Body of pancreas (tissue), 4 donors: Measurements from ENCODE around the gene SORCS2. TPM values are rescaled to one million over a fixed set of nuclear protein-coding genes. Genes with fewer than 3 reads are reported as not detected.

Source experiments
- ATAC-seq: fragments of 150-250 bp; one replicate; pipeline ENCODE4 v1.9.1; 2016
- DNase-seq, 4 donors: peaks; one replicate each; pipeline ENCODE4 v3.0.0-alpha.2; 2019
- H3K27ac ChIP-seq, 4 donors: fragments of 200-600 bp; sonication (generic); 1 replicate in 3 of 4; 2 replicates in 1 of 4; pipeline versions ENCODE4 v1.5.1 to v1.6.1; 2016 to 2019; ENCODE audit warnings: mild to moderate bottlenecking in 1 of 4, mixed read lengths in 1 of 4, moderate library complexity in 1 of 4
- H3K27me3 ChIP-seq, 2 donors: fragments of 200-600 bp; sonication (generic); one replicate each; pipeline ENCODE4 v1.6.0; 2016; ENCODE audit warnings: mild to moderate bottlenecking in 1 of 2
- H3K36me3 ChIP-seq, 2 donors: fragments of 200-600 bp; sonication (generic); replicated peaks in 1 of 2; 2 replicates each; pipeline ENCODE4 v1.5.1; 2016; ENCODE audit warnings: low read depth in 2 of 2; ENCODE audit not compliant: insufficient read depth in 1 of 2
- H3K4me1 ChIP-seq: fragments of 200-600 bp; sonication (generic); one replicate; pipeline ENCODE4 v1.6.0; 2016
- H3K4me3 ChIP-seq, 2 donors: fragments of 200-600 bp; sonication (generic); 1 replicate in 1 of 2; 2 replicates in 1 of 2; pipeline ENCODE4 v1.5.1; 2016 to 2019
- H3K9me3 ChIP-seq, 3 donors: fragments of 200-600 bp; sonication (generic); 1 replicate in 2 of 3; 2 replicates in 1 of 3; pipeline ENCODE4 v1.5.1; 2016
- POLR2A ChIP-seq, 3 donors: fragments of 450-650 bp; IDR thresholded peaks; one replicate each; pipeline ENCODE4 v1.6.1; 2016; ENCODE audit warnings: antibody characterized with exemption in 3 of 3, mild to moderate bottlenecking in 2 of 3
- WGBS, 2 donors: methylation state at CpG; one replicate each; pipeline ENCODE4 v1.1.5; 2017; 5-methylcytosine and 5-hydroxymethylcytosine counted together
- intact Hi-C: fragments of 100-400 bp; cut with DNase I; formaldehyde crosslinking; loops from one replicate; pipeline ENCODE4 v1.15.1; 2023
- total RNA-seq, 2 donors: library from RNA; depleted of rRNA; stranded (reverse); fragments of >200 nt; gene quantifications; one replicate each; pipeline ENCODE4 v1.1.0, GENCODE V29; 2016
- TF ChIP-seq, protein P1 (sequence below), 7 experiments: fragments of 450-650 bp in 4 of 7; fragments of 200-600 bp in 3 of 7; sonication (generic) in 3 of 7; IDR thresholded peaks; one replicate each; pipeline ENCODE4 v1.5.1; 2016 to 2019; ENCODE audit warnings: antibody characterized with exemption in 7 of 7

SORCS2 gene
- total RNA-seq, 2 donors from 2014 or later: 0.26 to 0.33 TPM

DNA sequence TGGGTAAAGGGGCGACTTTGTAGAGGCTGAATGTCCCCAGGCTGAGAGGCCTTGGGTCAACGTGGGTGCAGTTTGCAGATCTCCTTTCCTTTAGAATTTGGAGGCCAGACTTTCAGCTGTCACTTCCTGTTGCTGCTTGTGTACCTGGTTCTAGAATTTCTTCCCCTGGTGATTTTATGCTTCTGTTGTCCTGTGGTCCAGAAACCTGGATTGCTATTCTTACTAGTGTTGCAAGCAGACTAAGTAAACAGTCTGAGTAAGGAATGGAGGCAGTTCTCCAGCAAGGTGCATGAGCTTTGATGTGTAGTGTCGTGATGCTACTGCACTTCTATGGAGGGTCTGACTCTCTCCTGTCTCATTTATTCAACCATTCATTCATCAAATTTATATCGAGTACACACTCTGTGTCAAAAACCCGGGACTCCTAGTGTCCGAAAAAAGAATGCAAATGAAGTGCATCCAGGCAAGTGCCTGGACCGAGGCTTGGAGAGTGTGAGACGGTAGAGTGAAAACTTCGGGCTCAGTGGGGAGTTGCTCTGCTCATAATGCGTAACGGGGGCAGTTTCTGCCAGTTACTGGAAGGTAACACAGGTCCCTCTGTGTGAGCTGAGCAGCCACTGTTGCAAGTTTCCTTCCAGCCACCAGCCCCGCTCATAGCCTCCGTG lies 83.3 kb downstream of the SORCS2 start:
- H3K27ac ChIP-seq: no peak overlapping the region
- intact Hi-C loops: no loop called here
- H3K36me3 ChIP-seq: no peaks in the 10 kb centered on the region
- ATAC-seq (no peak), DNase-seq (no peak)
- H3K4me3 ChIP-seq: no peak overlapping the region
- no peak for TF ChIP-seq POLR2A (IDR thresholded peaks at IDR 0.05)
- TF ChIP-seq, protein P1, sequence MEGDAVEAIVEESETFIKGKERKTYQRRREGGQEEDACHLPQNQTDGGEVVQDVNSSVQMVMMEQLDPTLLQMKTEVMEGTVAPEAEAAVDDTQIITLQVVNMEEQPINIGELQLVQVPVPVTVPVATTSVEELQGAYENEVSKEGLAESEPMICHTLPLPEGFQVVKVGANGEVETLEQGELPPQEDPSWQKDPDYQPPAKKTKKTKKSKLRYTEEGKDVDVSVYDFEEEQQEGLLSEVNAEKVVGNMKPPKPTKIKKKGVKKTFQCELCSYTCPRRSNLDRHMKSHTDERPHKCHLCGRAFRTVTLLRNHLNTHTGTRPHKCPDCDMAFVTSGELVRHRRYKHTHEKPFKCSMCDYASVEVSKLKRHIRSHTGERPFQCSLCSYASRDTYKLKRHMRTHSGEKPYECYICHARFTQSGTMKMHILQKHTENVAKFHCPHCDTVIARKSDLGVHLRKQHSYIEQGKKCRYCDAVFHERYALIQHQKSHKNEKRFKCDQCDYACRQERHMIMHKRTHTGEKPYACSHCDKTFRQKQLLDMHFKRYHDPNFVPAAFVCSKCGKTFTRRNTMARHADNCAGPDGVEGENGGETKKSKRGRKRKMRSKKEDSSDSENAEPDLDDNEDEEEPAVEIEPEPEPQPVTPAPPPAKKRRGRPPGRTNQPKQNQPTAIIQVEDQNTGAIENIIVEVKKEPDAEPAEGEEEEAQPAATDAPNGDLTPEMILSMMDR (IDR thresholded peaks at IDR 0.05): no peak
- no peaks in the 10 kb centered on the region for H3K4me1 ChIP-seq
- H3K9me3 ChIP-seq: no peaks in the 10 kb centered on the region
- WGBS, 2 donors: 61 to 76% methylated on average over 11 to 13 of the region's 13 CpGs
- H3K27me3 ChIP-seq: no peaks in the 10 kb centered on the region

DNA sequence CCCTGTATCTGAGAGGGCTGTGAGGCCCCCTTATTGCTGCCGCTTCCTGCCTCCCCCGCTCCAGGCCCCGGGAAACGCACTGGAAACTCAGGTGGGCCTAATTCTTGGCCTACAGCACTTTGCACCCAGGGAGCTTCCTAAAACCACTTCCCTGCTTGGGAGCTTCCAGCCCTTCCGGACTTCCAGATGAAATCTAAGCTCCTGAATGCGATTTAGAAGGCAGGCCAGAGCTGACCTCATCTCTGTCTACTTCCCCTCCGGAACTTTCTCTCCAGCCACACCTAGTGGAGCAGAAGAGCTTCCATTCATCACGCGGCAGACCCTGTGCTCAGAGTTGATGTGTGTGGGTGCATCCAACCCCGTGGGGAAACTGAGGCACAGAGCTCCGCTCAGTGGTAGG lies 84.2 kb downstream of the SORCS2 start:
- Histone ChIP-seq H3K9me3 (no peaks in the 10 kb centered on the region), H3K27ac (no peak overlapping the region), H3K4me1 (no peaks in the 10 kb centered on the region), H3K27me3 (no peaks in the 10 kb centered on the region), H3K4me3 (no peak overlapping the region), H3K36me3 (no peaks in the 10 kb centered on the region)
- DNase-seq: no peak
- WGBS, 2 donors: 64 to 68% methylated on average over 11 of the region's 11 CpGs
- intact Hi-C loops: no loop called here
- TF ChIP-seq, protein P1 (IDR thresholded peaks at IDR 0.05): no peak
- no peak for TF ChIP-seq POLR2A (IDR thresholded peaks at IDR 0.05)
- no peak for ATAC-seq

DNA sequence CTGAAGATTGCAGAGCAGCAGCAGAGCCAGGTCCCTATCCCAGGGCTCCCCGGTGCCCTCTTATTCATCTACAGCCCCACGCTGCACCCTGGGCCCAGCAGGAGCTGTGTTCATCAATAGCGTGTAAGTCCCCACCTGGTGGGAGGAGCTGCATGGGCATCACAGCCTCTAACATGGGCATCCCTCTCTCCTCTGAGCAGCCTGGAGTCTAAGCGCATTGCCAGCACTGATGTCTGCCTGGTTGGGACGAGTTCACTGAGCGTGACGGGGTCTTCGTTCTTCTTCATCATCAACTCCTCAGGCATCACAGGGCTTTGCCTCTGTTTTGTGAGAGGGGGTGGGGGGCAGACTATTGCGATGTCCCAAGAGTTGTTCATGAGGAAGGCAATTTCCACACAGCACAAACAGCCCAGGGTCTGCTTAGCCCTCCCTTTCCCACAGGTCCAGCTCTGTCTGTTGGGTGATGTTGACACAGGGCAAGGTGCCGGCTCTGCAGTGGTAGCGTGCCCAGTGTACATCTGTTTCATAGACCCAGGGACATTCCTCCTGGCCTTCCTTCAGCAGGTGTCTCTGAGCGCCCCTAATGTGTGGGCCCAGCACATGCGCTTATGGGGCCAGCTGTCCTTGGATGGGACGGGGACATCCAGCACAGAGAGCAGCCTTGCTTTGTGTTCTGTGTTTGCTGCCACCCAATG lies 85.9 kb downstream of the SORCS2 start:
- DNase-seq (no peak), ATAC-seq (no peak)
- intact Hi-C loops: no loop called here
- H3K9me3 ChIP-seq: no peaks in the 10 kb centered on the region
- TF ChIP-seq, protein P1 (IDR thresholded peaks at IDR 0.05): no peak
- no peak for TF ChIP-seq POLR2A (IDR thresholded peaks at IDR 0.05)
- WGBS, 2 donors: 71 to 74% methylated on average over 4 to 14 of the region's 14 CpGs
- H3K4me3 ChIP-seq: no peak overlapping the region
- no peaks in the 10 kb centered on the region for H3K36me3 ChIP-seq
- H3K27me3 ChIP-seq: no peaks in the 10 kb centered on the region
- H3K27ac ChIP-seq: no peak overlapping the region
- H3K4me1 ChIP-seq: no peaks in the 10 kb centered on the region

DNA sequence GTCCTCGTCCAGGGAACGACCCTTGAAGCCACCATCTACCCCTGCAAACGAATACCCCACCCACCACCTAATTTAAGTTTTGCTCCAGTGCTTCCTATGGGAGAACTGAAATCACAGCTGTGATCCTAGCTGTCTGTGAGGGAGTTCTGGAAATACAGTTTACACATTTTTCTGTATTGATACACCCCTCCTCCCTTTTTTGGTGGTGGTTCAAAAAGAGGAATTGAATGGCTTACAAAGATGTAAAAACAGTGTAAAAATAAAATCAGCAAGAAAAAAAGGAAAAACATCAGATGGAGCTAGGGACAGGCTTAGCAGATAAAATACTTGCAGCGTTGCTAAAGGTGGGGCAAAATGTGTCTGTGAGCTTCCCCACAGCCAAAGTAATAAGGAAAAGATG lies 86.6 kb downstream of the SORCS2 start:
- intact Hi-C loops: no loop called here
- ATAC-seq (no peak), DNase-seq (no peak)
- Histone ChIP-seq H3K4me3 (no peak overlapping the region), H3K27me3 (no peaks in the 10 kb centered on the region), H3K4me1 (no peaks in the 10 kb centered on the region), H3K9me3 (no peaks in the 10 kb centered on the region), H3K27ac (no peak overlapping the region), H3K36me3 (no peaks in the 10 kb centered on the region)
- WGBS, 2 donors: 32 to 52% methylated on average over 4 of the region's 4 CpGs
- TF ChIP-seq, protein P1 (IDR thresholded peaks at IDR 0.05): no peak
- no peak for TF ChIP-seq POLR2A (IDR thresholded peaks at IDR 0.05)

DNA sequence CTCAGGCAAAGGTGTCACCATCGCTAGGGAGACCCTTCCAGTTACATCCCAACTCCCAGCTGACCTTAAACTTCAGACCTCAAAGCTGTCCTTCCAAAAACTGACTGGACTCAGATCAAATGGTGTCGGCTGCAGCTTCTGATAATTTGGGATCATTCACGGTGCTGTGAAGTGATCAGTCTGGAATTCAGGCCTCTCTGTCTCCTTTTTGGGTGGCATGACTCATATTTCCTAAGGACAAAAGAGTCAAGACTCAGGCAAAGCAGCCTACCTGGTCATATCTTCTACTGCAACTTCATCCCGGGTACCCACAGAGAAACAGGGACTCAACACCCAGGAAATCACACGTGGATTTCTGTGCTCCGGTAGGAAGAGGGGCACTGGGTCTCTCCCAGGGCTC lies 87.6 kb downstream of the SORCS2 start:
- H3K27me3 ChIP-seq: no peaks in the 10 kb centered on the region
- TF ChIP-seq, protein P1 (IDR thresholded peaks at IDR 0.05): no peak
- TF ChIP-seq POLR2A (IDR thresholded peaks at IDR 0.05): no peak
- intact Hi-C loops: no loop called here

More for the DNA sequence above, 87.6 kb downstream of the SORCS2 start:
- H3K4me3 ChIP-seq: no peak overlapping the region
- WGBS, 2 donors: 60 to 67% methylated on average over 6 of the region's 6 CpGs
- DNase-seq: no peak
- H3K27ac ChIP-seq: no peak overlapping the region
- no peaks in the 10 kb centered on the region for H3K9me3 ChIP-seq
- H3K4me1 ChIP-seq: no peaks in the 10 kb centered on the region
- H3K36me3 ChIP-seq: no peaks in the 10 kb centered on the region
- ATAC-seq: no peak
